ENCODE data around the gene LRRC41. TPM values are rescaled to one million over a fixed set of nuclear protein-coding genes. Genes with fewer than 3 reads are reported as not detected.

Gene LRRC41
- total and polyA plus RNA-seq, 2 experiments from 2014 or later: 103 to 133 TPM

DNA sequence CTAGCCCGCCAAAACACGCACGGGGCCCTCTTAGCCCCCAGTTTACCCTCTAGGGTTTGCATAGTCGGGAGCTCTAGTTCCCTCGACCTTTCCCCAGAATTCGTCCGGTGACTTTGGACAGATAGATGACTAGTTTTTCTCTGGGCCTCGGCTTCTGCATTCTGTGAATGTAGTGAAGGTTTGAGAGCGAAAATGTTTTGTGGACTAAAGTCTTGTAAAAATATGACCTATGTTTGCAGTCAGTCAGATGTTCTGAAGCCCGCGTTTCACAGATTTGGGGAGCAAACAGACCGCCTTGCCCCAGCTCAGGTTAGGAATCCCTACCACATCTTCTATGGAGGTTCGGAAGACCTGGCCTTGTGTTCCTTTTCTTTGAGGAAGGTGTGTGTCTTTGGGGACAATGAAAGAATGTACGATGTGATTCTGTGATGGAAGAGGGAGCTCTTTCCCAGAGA, 483 bp upstream of the LRRC41 start:
- TF ChIP-seq EZH2 (IDR thresholded peaks at IDR 0.05; ENCODE audit: insufficient read depth, poor library complexity, severe bottlenecking): no peak
- no peak for TF ChIP-seq EZH2phosphoT487 (IDR thresholded peaks at IDR 0.05; ENCODE audit: insufficient read depth, low read depth)
- Histone ChIP-seq H3K27ac (peak overlapping the region; percentile 97), H3K36me3 (ENCODE audit: low read depth) (no peaks in the 10 kb centered on the region), H3F3A (ENCODE audit: insufficient read depth) (peaks cover 29% of the 10 kb centered on the region; the same call in 1 of the 2 replicates), H3K9me3 (ENCODE audit: low read depth) (no peaks in the 10 kb centered on the region), H2AFZ (peak overlapping the region; percentile 76), H3K9me2 (ENCODE audit: insufficient read depth) (no peaks in the 10 kb centered on the region), H3K4me1 (ENCODE audit: insufficient read depth) (peaks cover 23% of the 10 kb centered on the region), H3K4me2 (ENCODE audit: unreplicated experiment) (peak overlapping the region; percentile 94), H3K4me3 (peak overlapping the region; percentile 98), H3K27me3 (replicated peaks; ENCODE audit: insufficient read depth) (no peaks in the 10 kb centered on the region), H3K9ac (peak overlapping the region; percentile 100), H4K20me1 (ENCODE audit: insufficient read depth) (peaks cover 5% of the 10 kb centered on the region; the same call in 1 of the 2 replicates), H3K79me2 (ENCODE audit: insufficient read depth) (peaks cover 97% of the 10 kb centered on the region)
- in situ Hi-C loops (cut with MboI): no loop called here
- 0 to 2% methylated on average over 14 of the region's 14 CpGs for WGBS, 2 experiments (ENCODE audit: low coverage in 1 of 2, low lambda C conversion rate in 2 of 2, missing lambda C conversion rate in 2 of 2)
- no peak for DNase-seq

DNA sequence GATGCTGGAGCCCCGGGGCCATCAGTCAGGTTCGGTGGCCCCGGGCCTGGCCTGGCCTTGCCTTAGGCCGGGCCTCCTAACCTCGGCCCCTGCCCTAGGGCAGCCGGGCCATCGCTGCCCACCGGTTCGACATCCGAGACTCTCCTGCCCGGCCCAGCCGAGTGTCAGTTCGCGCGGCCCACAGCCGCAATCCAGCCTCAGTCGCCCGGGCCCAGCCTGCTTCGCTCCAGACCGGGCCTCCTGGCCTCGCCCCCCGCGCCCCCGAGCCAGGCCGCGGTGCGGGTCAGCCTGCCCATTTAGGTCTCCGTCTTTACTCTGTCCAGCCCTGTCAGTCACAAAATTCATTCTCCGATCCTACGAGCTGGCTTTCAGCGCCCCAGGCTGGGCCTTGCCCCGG, 777 bp downstream of the LRRC41 start:
- Histone ChIP-seq H2AFZ (peak overlapping the region; percentile 76), H4K20me1 (ENCODE audit: insufficient read depth) (no peaks in the 10 kb centered on the region; the same call in 1 of the 2 replicates), H3K9ac (peak overlapping the region; percentile 100), H3K79me2 (ENCODE audit: insufficient read depth) (peaks cover 97% of the 10 kb centered on the region), H3F3A (ENCODE audit: insufficient read depth) (peaks cover 32% of the 10 kb centered on the region; the same call in 1 of the 2 replicates), H3K9me3 (ENCODE audit: low read depth) (no peaks in the 10 kb centered on the region), H3K9me2 (ENCODE audit: insufficient read depth) (no peaks in the 10 kb centered on the region), H3K4me3 (peak overlapping the region; percentile 98), H3K4me2 (ENCODE audit: unreplicated experiment) (peak overlapping the region; percentile 94), H3K4me1 (ENCODE audit: insufficient read depth) (peaks cover 23% of the 10 kb centered on the region), H3K36me3 (ENCODE audit: low read depth) (peaks cover 5% of the 10 kb centered on the region; the same call in 1 of the 2 replicates), H3K27ac (peak overlapping the region; percentile 97), H3K27me3 (replicated peaks; ENCODE audit: insufficient read depth) (no peaks in the 10 kb centered on the region)
- WGBS, 2 experiments (ENCODE audit: low coverage in 1 of 2, low lambda C conversion rate in 2 of 2, missing lambda C conversion rate in 2 of 2): 0 to 1% methylated on average over 22 to 26 of the region's 32 CpGs
- DNase-seq: peak; percentile 64
- TF ChIP-seq EZH2phosphoT487 (IDR thresholded peaks at IDR 0.05; ENCODE audit: insufficient read depth, low read depth) (no peak), EZH2 (IDR thresholded peaks at IDR 0.05; ENCODE audit: insufficient read depth, poor library complexity, severe bottlenecking) (no peak)
- in situ Hi-C loops (cut with MboI): no loop called here

DNA sequence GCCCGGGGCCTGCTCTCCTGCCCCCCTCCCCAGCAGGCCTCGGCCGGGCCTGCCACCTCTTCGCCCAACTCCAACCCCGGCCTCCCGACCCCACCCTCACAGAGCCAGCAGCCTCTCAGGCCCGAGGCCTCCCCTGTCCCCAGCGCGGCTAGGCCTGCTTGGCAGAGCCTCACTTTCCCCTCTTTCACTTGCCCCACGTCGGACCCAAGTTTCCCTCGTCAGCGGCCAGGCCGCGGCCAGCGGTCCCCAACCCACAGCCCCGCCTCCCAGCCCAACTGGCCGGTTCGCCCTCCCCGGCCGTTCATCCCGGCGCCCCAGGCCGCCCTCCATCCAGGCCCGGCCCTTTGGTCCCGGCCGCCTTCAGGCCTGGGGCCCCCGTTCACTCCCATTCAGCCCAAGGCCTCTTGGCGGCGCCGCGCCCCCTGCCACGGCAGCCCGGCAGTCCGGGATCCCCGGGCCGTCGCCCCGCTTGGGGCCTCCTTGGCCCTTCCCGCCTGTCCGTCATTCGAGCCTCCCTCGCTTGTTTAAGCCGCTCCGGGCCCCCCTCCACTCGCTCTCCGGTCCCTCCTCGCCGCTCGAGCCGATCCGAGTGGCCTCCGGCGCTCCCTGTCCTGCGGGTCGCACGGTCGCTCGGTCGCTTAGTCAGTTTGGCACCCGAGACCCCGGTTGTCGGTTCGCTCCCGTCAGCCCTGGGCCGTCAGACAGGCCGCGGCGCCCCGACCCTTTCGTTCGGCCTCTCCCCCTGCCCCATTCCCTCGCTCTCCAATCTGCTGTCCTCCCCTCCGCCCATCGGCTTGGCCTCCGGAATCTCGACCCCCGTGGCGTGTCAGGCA, 1.4 kb downstream of the LRRC41 start:
- Histone ChIP-seq H3K9ac (peak overlapping the region; percentile 100), H4K20me1 (ENCODE audit: insufficient read depth) (no peaks in the 10 kb centered on the region; the same call in 1 of the 2 replicates)

DNA sequence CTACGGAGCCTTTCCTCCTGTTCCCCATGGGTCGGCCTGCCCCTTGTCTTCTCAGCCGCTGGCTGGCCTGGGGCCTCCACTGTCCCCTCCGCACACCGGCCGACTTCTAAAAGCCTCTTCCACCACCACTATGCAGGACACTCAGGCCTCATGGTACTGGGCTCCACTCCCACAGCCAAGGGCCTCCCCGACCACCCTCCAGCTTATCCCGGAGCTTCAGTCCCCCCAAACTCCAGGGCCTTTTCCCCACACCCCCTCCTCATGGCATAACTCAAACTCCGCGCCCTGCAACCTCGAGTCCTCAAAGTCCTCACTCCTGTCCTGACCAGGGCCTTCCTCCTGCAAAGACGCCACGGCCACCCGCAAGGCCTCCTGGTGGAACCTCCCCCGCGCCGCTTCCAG, 2.0 kb downstream of the LRRC41 start:
- H3K27ac ChIP-seq: peak overlapping the region; percentile 97
- peak overlapping the region; percentile 94 for H3K4me2 ChIP-seq (ENCODE audit: unreplicated experiment)
- no peak for DNase-seq
- no peak for TF ChIP-seq EZH2 (IDR thresholded peaks at IDR 0.05; ENCODE audit: insufficient read depth, poor library complexity, severe bottlenecking)
- TF ChIP-seq EZH2phosphoT487 (IDR thresholded peaks at IDR 0.05; ENCODE audit: insufficient read depth, low read depth): no peak
- H3K9ac ChIP-seq: peak overlapping the region; percentile 100
- WGBS, 2 experiments (ENCODE audit: low coverage in 1 of 2, low lambda C conversion rate in 2 of 2, missing lambda C conversion rate in 2 of 2): 2 to 3% methylated on average over 7 to 17 of the region's 17 CpGs
- no peaks in the 10 kb centered on the region for H3K27me3 ChIP-seq (replicated peaks; ENCODE audit: insufficient read depth)
- H3K4me1 ChIP-seq (ENCODE audit: insufficient read depth): peaks cover 19% of the 10 kb centered on the region
- H3K4me3 ChIP-seq: peak overlapping the region; percentile 98
- no peaks in the 10 kb centered on the region for H3K9me2 ChIP-seq (ENCODE audit: insufficient read depth)
- H2AFZ ChIP-seq: peak overlapping the region; percentile 76; the same call in 1 of the 2 replicates
- in situ Hi-C loops (cut with MboI): no loop called here
- H3K36me3 ChIP-seq (ENCODE audit: low read depth): peaks cover 17% of the 10 kb centered on the region
- no peaks in the 10 kb centered on the region for H3K9me3 ChIP-seq (ENCODE audit: low read depth)
- peaks cover 32% of the 10 kb centered on the region; the same call in 1 of the 2 replicates for H3F3A ChIP-seq (ENCODE audit: insufficient read depth)
- H3K79me2 ChIP-seq (ENCODE audit: insufficient read depth): peaks cover 97% of the 10 kb centered on the region
- no peaks in the 10 kb centered on the region; the same call in 1 of the 2 replicates for H4K20me1 ChIP-seq (ENCODE audit: insufficient read depth)

More for the DNA sequence above, 1.4 kb downstream of the LRRC41 start:
- in situ Hi-C loops (cut with MboI): no loop called here
- Histone ChIP-seq H3K27ac (peak overlapping the region; percentile 97), H3K4me1 (ENCODE audit: insufficient read depth) (peaks cover 19% of the 10 kb centered on the region), H2AFZ (peak overlapping the region; percentile 76), H3K4me2 (ENCODE audit: unreplicated experiment) (peak overlapping the region; percentile 94), H3K4me3 (peak overlapping the region; percentile 98), H3F3A (ENCODE audit: insufficient read depth) (peaks cover 32% of the 10 kb centered on the region; the same call in 1 of the 2 replicates), H3K9me3 (ENCODE audit: low read depth) (no peaks in the 10 kb centered on the region), H3K27me3 (replicated peaks; ENCODE audit: insufficient read depth) (no peaks in the 10 kb centered on the region), H3K79me2 (ENCODE audit: insufficient read depth) (peaks cover 97% of the 10 kb centered on the region), H3K36me3 (ENCODE audit: low read depth) (peaks cover 11% of the 10 kb centered on the region), H3K9me2 (ENCODE audit: insufficient read depth) (no peaks in the 10 kb centered on the region)
- WGBS, 2 experiments (ENCODE audit: low coverage in 1 of 2, low lambda C conversion rate in 2 of 2, missing lambda C conversion rate in 2 of 2): 0 to 1% methylated on average over 52 to 79 of the region's 79 CpGs
- TF ChIP-seq EZH2 (IDR thresholded peaks at IDR 0.05; ENCODE audit: insufficient read depth, poor library complexity, severe bottlenecking) (no peak), EZH2phosphoT487 (IDR thresholded peaks at IDR 0.05; ENCODE audit: insufficient read depth, low read depth) (no peak)
- peak; percentile 75 for DNase-seq

Measured in GM23248 (cell line).